Measurements from ENCODE around the gene GALNT13.
A peak's percentile ranks its signal among the peaks of the same experiment; 100 is the strongest.

Gene GALNT13

DNA sequence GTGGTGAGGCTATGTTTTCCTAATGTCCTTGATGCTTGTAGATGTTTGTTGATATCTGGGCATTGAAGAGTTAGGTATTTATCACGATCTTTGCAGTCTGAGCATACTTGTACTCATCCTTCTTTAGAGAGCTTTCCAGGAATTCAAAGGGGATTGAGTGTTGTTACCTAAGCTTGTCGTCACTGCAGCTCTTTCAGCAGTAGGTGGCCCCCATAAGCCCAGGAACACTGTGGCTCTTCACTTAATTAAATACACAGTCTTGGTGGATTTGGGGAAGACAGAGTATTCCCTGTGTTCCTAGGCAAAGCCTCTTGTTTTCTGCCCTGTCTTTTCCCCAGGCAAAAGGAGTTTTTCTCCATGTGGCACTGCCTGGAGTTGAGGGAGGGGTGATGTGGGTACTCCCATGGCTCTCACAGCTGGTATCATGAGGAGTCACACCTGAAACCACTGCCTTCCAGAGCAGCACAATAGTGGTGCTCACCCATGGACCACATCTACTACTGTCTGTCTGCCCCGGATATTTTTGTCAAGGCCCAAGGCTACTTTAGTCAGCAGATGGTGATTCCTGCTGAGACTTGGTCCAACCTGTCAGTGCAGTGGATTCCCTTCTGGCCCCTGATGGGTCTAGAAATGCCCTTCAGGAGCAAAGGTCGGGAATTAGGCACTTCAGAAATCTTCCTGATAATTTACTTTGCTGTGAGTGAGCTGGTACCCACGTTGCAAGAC is 95.7 kb downstream of the GALNT13 start:
- TF ChIP-seq, protein P1, sequence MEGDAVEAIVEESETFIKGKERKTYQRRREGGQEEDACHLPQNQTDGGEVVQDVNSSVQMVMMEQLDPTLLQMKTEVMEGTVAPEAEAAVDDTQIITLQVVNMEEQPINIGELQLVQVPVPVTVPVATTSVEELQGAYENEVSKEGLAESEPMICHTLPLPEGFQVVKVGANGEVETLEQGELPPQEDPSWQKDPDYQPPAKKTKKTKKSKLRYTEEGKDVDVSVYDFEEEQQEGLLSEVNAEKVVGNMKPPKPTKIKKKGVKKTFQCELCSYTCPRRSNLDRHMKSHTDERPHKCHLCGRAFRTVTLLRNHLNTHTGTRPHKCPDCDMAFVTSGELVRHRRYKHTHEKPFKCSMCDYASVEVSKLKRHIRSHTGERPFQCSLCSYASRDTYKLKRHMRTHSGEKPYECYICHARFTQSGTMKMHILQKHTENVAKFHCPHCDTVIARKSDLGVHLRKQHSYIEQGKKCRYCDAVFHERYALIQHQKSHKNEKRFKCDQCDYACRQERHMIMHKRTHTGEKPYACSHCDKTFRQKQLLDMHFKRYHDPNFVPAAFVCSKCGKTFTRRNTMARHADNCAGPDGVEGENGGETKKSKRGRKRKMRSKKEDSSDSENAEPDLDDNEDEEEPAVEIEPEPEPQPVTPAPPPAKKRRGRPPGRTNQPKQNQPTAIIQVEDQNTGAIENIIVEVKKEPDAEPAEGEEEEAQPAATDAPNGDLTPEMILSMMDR (conservative IDR thresholded peaks at IDR 0.05; ENCODE audit: control insufficient read depth, insufficient read depth, low read depth, low read length), result no peak
- H3K4me3 ChIP-seq (ENCODE audit: control insufficient read depth, low read depth, low read length), result no peak overlapping the region
- DNase-seq (ENCODE audit: low read depth), result no peak

- H3K4me3 ChIP-seq (ENCODE audit: control insufficient read depth, low read depth, low read length), result no peak overlapping the region
- DNase-seq (ENCODE audit: low read depth), result no peak
- TF ChIP-seq, protein P1 (conservative IDR thresholded peaks at IDR 0.05; ENCODE audit: control insufficient read depth, insufficient read depth, low read depth, low read length), result no peak
Measured at GRCh38 chr2:153971250-153971649, 99.5 kb downstream of the GALNT13 start.

GRCh38 chr2:153971855-153972254 is 100.1 kb downstream of the GALNT13 start:
- no peak overlapping the region for H3K4me3 ChIP-seq (ENCODE audit: control insufficient read depth, low read depth, low read length)
- DNase-seq (ENCODE audit: low read depth), result no peak
- TF ChIP-seq, protein P1 (conservative IDR thresholded peaks at IDR 0.05; ENCODE audit: control insufficient read depth, insufficient read depth, low read depth, low read length), result no peak

- TF ChIP-seq, protein P1 (conservative IDR thresholded peaks at IDR 0.05; ENCODE audit: control insufficient read depth, insufficient read depth, low read depth, low read length), result no peak
- H3K4me3 ChIP-seq (ENCODE audit: control insufficient read depth, low read depth, low read length), result no peak overlapping the region
- no peak for DNase-seq (ENCODE audit: low read depth)
Measured at GRCh38 chr2:153972412-153972811, 100.7 kb downstream of the GALNT13 start.

DNA sequence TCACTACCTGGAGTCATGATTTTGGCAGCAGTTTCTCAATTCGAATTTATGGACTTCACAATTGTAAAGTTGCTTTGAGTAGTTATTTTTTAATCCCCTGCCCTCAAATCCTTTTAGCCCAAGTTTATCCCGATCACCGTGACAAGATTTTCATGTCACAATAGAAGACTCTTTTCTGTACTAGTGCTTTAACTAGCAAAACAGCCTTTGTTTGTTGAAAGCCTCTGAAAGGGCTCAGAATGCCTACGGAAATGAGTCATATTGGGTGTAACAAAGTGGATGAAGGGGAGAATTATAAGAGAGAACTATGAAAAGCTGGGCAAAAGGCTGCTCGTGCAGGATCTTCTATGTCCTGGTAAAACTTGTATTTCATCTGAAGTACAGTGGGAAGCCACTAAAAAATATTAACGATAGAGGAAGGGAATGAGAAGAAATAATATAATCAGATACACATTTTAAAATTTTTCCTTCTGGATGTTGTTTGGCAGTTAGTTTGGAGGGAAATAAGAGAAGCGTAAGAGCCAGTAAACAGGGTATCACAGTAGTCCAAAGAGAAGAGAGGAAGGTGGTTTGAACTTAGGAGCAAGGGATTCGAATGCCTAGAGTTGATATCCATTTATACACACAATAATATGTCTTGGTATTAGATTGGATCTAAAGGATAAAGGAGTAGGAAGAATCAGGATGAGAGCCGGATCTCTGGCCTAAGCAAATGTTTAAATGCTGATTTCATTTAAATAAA is 114.9 kb downstream of the GALNT13 start:
- DNase-seq (ENCODE audit: low read depth), result peak; percentile 5
- TF ChIP-seq, protein P1 (conservative IDR thresholded peaks at IDR 0.05; ENCODE audit: control insufficient read depth, insufficient read depth, low read depth, low read length), result no peak
- no peak overlapping the region for H3K4me3 ChIP-seq (ENCODE audit: control insufficient read depth, low read depth, low read length)

- no peak overlapping the region for H3K4me3 ChIP-seq (ENCODE audit: control insufficient read depth, low read depth, low read length)
- TF ChIP-seq, protein P1 (conservative IDR thresholded peaks at IDR 0.05; ENCODE audit: control insufficient read depth, insufficient read depth, low read depth, low read length), result no peak
- peak; percentile 4 for DNase-seq (ENCODE audit: low read depth)
Measured at GRCh38 chr2:153990771-153991170, 119.0 kb downstream of the GALNT13 start.
